Transverse colon (tissue), 4 donors: Measurements from ENCODE around the gene HNRNPA3.

Source experiments
- CTCF ChIP-seq, 5 experiments: fragments of 200-600 bp in 3 of 5; fragments of 450-650 bp in 2 of 5; sonication (generic) in 3 of 5; IDR thresholded peaks; 1 replicate in 2 of 5; 2 replicates in 3 of 5; pipeline ENCODE4 v1.5.1; 2016 to 2017; ENCODE audit warnings: antibody characterized with exemption in 5 of 5, inconsistent platforms in 3 of 5, mild to moderate bottlenecking in 2 of 5, moderate library complexity in 1 of 5
- EP300 ChIP-seq: sonication (generic); formaldehyde crosslinking; IDR thresholded peaks from one replicate; pipeline ENCODE4 v1.6.1; 2017; ENCODE audit warnings: antibody characterized with exemption, low read depth
- POLR2A ChIP-seq: fragments of 450-650 bp; IDR thresholded peaks from one replicate; pipeline ENCODE4 v1.6.1; 2016; ENCODE audit warnings: antibody characterized with exemption, mild to moderate bottlenecking, moderate library complexity
- POLR2AphosphoS5 ChIP-seq, 3 donors: sonication (generic); formaldehyde crosslinking; IDR thresholded peaks; one replicate each; pipeline ENCODE4 v1.6.1; 2016; ENCODE audit warnings: antibody characterized with exemption in 3 of 3

- no peak for TF ChIP-seq EP300
- no peak for TF ChIP-seq POLR2A
- TF ChIP-seq POLR2AphosphoS5 (IDR thresholded peaks at IDR 0.05): no peak
- TF ChIP-seq CTCF (IDR thresholded peaks at IDR 0.05): no peak
These were observed 21.7 kb downstream of the HNRNPA3 start for GRCh38 chr2:177234267-177234666.
